HEK293 (cell line): Measurements from ENCODE around the gene MSL3B.

Source experiments
- ZNF302 ChIP-seq: fragments of 450-650 bp; formaldehyde crosslinking; IDR thresholded peaks from 2 replicates; pipeline ENCODE4 v1.5.1; 2016; ENCODE audit warnings: missing biosample characterization, missing genetic modification characterization, low read depth
- ZNF324 ChIP-seq: fragments of 450-650 bp; formaldehyde crosslinking; IDR thresholded peaks from 2 replicates; pipeline ENCODE4 v1.5.1; 2016; ENCODE audit warnings: missing biosample characterization, missing genetic modification characterization
- ZNF580 ChIP-seq: fragments of 450-650 bp; formaldehyde crosslinking; IDR thresholded peaks from 2 replicates; pipeline ENCODE4 v1.5.1; 2016; ENCODE audit warnings: missing biosample characterization, missing genetic modification characterization

- TF ChIP-seq ZNF580 (tag by site-specific recombination) (no peak), ZNF324 (tag by site-specific recombination) (no peak), ZNF302 (tag by site-specific recombination) (no peak)
Measured at GRCh38 chr2:233831011-233831721, 37.0 kb downstream of the MSL3B start.
